HG03060 (cell line): ENCODE results near the gene CDH3.

Experiments used
- ATAC-seq: cut with Tn5 transposase; IDR thresholded peaks from one replicate; pipeline ENCODE4 v1.9.1; 2021; ENCODE audit warnings: low read depth, moderate number of reproducible peaks; ENCODE audit not compliant: unreplicated experiment

The CDH3 gene

GRCh38 chr16:68644715-68645493 is at the start of gene CDH3:
Gene CDH3, plus strand, starts transcription at chr16:68645310. Its CDS starts 70 bp downstream, at chr16:68645380.
- ATAC-seq = no peak

GRCh38 chr16:68596266-68596665 is 48.8 kb upstream of the CDH3 start:
- ATAC-seq = no peak

- ATAC-seq = no peak
Measured at GRCh38 chr16:68599586-68599985, 45.5 kb upstream of the CDH3 start.

- ATAC-seq = no peak
Measured at GRCh38 chr16:68605746-68606145, 39.4 kb upstream of the CDH3 start.

- ATAC-seq = no peak
Measured at GRCh38 chr16:68607443-68607842, 37.7 kb upstream of the CDH3 start.

GRCh38 chr16:68608330-68608729 is 36.8 kb upstream of the CDH3 start:
- no peak for ATAC-seq

- no peak for ATAC-seq
Measured at GRCh38 chr16:68612996-68613395, 32.1 kb upstream of the CDH3 start.

- no peak for ATAC-seq
Measured at GRCh38 chr16:68617734-68618133, 27.4 kb upstream of the CDH3 start.

- no peak for ATAC-seq
Measured at GRCh38 chr16:68626557-68626956, 18.6 kb upstream of the CDH3 start.

- no peak for ATAC-seq
Measured at GRCh38 chr16:68627951-68628425, 17.1 kb upstream of the CDH3 start.

GRCh38 chr16:68629351-68629910 is 15.7 kb upstream of the CDH3 start:
- no peak for ATAC-seq

- ATAC-seq = no peak
Measured at GRCh38 chr16:68636064-68636560, 9.0 kb upstream of the CDH3 start.

GRCh38 chr16:68636818-68637217 is 8.3 kb upstream of the CDH3 start:
- ATAC-seq = no peak

- no peak for ATAC-seq
Measured at GRCh38 chr16:68640972-68641371, 4.1 kb upstream of the CDH3 start.

GRCh38 chr16:68642047-68642435 is 3.1 kb upstream of the CDH3 start:
- no peak for ATAC-seq

GRCh38 chr16:68642436-68643101 is 2.5 kb upstream of the CDH3 start:
- ATAC-seq = no peak

GRCh38 chr16:68643227-68643626 is 1.9 kb upstream of the CDH3 start:
- no peak for ATAC-seq

- no peak for ATAC-seq
Measured at GRCh38 chr16:68643847-68644246, 1.3 kb upstream of the CDH3 start.

GRCh38 chr16:68644296-68644695 is 814 bp upstream of the CDH3 start:
- ATAC-seq = no peak

GRCh38 chr16:68645494-68646388 is 631 bp downstream of the CDH3 start:
- no peak for ATAC-seq
